Peyer's patch (tissue), 4 donors: ENCODE results near the gene IL24.

Source experiments
- POLR2A ChIP-seq, 2 donors: fragments of 450-650 bp; IDR thresholded peaks; one replicate each; pipeline ENCODE4 v1.5.1; 2017; ENCODE audit warnings: antibody characterized with exemption in 2 of 2, mild to moderate bottlenecking in 2 of 2, moderate library complexity in 2 of 2
- TF ChIP-seq, protein P1 (sequence below), 6 experiments: fragments of 450-650 bp in 4 of 6; fragments of 200-600 bp in 2 of 6; sonication (generic) in 1 of 6; IDR thresholded peaks; one replicate each; pipeline ENCODE4 v1.5.1; 2017 to 2019; ENCODE audit warnings: antibody characterized with exemption in 6 of 6, mild to moderate bottlenecking in 3 of 6, moderate library complexity in 1 of 6

DNA sequence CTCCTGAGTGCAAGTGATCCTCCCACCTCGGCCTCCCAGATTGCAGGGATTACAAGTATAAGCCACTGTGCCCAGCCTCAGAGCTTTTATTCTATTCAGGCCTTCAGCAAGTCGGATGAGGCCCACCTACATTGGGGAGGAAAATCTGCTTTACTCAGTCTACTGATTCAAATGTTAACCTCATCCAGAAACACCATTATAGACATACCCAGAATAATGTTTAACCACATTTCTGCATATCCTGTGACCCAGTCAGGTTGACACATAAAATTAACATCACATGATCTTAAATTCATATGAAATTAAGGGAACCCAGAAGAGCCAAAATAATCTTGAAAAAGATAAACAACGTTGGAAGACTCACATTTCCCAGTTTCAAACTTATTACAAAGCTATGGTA lies 16.9 kb upstream of the IL24 start:
- TF ChIP-seq, protein P1, sequence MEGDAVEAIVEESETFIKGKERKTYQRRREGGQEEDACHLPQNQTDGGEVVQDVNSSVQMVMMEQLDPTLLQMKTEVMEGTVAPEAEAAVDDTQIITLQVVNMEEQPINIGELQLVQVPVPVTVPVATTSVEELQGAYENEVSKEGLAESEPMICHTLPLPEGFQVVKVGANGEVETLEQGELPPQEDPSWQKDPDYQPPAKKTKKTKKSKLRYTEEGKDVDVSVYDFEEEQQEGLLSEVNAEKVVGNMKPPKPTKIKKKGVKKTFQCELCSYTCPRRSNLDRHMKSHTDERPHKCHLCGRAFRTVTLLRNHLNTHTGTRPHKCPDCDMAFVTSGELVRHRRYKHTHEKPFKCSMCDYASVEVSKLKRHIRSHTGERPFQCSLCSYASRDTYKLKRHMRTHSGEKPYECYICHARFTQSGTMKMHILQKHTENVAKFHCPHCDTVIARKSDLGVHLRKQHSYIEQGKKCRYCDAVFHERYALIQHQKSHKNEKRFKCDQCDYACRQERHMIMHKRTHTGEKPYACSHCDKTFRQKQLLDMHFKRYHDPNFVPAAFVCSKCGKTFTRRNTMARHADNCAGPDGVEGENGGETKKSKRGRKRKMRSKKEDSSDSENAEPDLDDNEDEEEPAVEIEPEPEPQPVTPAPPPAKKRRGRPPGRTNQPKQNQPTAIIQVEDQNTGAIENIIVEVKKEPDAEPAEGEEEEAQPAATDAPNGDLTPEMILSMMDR (IDR thresholded peaks at IDR 0.05) = no peak
- TF ChIP-seq POLR2A (IDR thresholded peaks at IDR 0.05) = no peak
